Upper lobe of left lung (tissue), 4 donors: ENCODE data around the gene NSUN7.

Source experiments
- CTCF ChIP-seq, 6 experiments: fragments of 450-650 bp in 4 of 6; fragments of 200-600 bp in 2 of 6; sonication (generic) in 2 of 6; IDR thresholded peaks; one replicate each; pipeline ENCODE4 v1.5.1; 2016 to 2019; ENCODE audit warnings: antibody characterized with exemption in 6 of 6
- POLR2A ChIP-seq, 4 donors: fragments of 450-650 bp; IDR thresholded peaks; one replicate each; pipeline ENCODE4 v1.5.1; 2016 to 2017; ENCODE audit warnings: antibody characterized with exemption in 4 of 4, mild to moderate bottlenecking in 2 of 4

- no peak for TF ChIP-seq CTCF (IDR thresholded peaks at IDR 0.05)
- no peak for TF ChIP-seq POLR2A (IDR thresholded peaks at IDR 0.05)
These were observed 100.7 kb downstream of the NSUN7 start for GRCh38 chr4:40850496-40850895.
